Measurements from ENCODE around the gene ABCG8.

DNA sequence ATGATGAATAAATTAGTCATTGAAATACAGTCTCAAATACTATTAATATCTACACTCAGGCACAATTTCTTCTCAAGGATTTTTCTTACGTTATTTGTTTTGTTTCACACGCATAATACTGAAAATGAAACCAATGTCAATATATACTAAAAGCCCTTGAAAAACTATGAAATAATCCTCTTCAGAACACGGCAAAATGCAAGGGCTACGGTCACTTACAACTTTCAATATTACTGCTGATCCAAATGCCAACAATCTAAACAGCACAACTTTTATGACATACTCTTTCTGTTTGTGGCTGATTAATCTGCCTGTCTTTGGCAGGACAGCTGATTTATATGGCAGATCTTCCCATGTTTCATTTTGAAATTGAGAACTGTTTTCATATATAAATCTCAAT is 88.7 kb downstream of the ABCG8 start:
- TF ChIP-seq CTCF (IDR thresholded peaks at IDR 0.05): no peak
- TF ChIP-seq POLR2A (IDR thresholded peaks at IDR 0.05): no peak
